ENCODE results near the gene RPTOR.
"Not testable (repeated sequence)": the region's sequence is repeated elsewhere in the genome, so short reads cannot be mapped to it uniquely, and the experiment has no call there.

RPTOR gene

DNA sequence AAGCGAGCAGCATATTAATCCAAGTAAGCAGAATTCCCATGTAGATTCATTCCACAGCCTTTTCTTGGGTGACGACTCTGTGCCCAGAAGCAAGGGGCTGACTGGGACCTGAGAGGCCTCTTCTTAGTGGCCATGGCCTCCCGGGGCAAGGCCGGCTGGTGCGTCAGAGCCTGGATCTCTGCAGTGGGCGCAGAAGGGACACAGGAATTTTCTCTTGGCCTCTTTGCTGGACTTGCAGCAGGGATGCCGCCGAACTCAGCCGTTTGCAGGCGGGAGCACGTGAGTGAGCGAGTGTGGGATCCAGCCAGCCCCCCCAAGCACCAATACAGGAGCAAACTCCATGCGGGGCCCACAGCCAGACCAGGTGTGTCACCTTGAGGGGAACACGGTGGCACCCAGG, 151.8 kb downstream of the RPTOR start:
- DNase-seq (ENCODE audit: low read depth): no peak

DNA sequence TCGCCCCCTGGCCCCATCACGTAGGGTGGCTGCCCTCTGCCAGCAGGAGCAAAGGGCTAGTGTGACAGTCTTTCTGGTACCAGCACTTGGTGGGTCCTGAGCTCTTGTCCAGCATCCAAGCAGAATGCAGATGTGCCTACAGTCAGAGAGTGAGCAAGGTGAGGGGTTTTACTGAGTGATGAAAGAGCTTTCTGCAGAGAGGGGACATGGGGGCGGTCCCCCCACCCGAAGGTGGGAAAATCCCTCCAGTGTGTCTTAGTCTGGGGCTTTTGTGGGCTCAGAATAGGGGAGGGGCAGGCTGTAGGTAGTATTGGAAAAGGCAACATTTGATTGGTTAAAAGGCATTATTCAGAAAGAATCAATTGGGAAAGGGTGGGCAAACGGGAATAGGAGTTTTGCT, 152.3 kb downstream of the RPTOR start:
- no peak for DNase-seq (ENCODE audit: low read depth)

DNA sequence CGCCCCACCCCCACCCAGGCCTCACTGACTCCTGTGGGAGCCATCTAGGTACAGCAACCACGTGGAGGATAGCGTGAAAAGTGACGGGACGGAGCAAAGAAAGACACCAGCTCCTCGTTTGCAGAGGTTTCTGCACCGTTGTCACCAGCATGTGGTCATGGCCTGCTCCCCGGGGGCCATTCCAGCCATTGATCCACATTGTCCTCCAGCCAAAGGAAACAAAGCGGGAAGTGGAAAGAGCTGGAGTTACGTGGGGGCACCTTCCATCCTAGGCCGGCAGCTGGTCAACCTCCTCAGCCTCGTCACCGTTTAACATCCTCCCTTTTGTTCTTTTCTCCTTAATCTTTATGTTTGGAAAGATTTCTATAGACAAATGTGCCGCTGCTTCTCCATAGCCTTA, 153.7 kb downstream of the RPTOR start:
- DNase-seq (ENCODE audit: low read depth): no peak

GRCh38 chr17:80699205-80699604, 154.6 kb downstream of the RPTOR start:
- DNase-seq (ENCODE audit: low read depth): not testable (repeated sequence)

DNA sequence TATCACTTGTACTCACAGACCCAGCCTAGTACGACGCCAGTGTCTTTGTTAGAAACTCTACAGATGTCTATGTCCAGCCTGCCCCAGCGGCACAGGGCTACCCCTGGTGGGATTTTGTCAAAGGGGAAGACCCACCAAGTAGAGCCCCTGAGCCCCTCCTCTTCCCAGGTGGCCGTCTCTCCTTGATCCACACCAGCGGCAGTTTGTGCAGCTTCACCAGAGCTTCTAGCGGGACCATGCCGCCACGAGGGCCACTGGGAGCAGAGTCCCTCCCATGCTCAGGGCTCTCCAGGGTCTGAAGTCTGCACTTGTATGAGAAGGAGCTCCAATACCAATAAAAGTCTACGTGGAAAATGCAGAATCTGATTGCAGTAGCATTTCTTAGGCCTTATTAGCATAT, 157.1 kb downstream of the RPTOR start:
- no peak for DNase-seq (ENCODE audit: low read depth)

- no peak for DNase-seq (ENCODE audit: low read depth)
Observed at GRCh38 chr17:80702315-80703141, 157.9 kb downstream of the RPTOR start.

DNA sequence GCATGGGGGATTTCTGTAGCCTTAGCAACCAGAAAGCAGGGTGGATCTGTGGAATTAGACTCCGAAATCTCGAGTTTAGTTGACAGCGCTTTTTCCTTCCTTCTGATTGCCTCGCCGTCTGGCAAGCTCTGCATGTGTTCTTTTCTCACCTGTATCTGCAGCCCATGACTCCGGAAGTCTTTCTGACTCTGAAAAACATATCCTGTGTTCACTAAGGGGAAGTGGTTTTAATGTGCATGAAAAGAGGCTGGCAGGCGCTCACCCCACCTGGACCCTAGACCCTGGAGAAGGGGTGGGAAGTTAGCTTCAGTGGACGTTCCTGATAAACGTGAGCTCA, 158.5 kb downstream of the RPTOR start:
- no peak for DNase-seq (ENCODE audit: low read depth)

GRCh38 chr17:80704381-80704819, 159.8 kb downstream of the RPTOR start:
- no peak for DNase-seq (ENCODE audit: low read depth)

DNA sequence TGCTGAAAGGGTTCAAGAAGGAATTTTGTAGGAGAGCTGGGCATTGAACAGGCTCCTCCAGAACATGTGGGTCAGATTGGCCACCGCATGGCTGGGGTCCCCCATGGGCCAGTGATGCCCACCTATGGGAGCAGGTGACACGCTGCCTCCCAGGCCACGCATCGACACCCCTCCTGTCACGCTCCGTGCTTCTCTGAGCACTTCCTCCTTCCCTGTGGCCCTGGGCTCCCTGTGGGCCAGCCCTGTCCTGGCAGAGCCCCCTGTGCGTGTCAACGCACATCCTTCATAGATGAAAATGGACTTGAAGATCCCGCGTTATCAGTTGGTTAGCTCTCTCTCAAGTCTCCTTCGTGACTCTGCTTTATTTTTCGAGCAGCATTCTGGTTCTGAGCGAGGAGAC, 160.3 kb downstream of the RPTOR start:
- no peak for DNase-seq (ENCODE audit: low read depth)

- DNase-seq (ENCODE audit: low read depth): no peak
Observed at GRCh38 chr17:80705988-80706387, 161.3 kb downstream of the RPTOR start.

DNA sequence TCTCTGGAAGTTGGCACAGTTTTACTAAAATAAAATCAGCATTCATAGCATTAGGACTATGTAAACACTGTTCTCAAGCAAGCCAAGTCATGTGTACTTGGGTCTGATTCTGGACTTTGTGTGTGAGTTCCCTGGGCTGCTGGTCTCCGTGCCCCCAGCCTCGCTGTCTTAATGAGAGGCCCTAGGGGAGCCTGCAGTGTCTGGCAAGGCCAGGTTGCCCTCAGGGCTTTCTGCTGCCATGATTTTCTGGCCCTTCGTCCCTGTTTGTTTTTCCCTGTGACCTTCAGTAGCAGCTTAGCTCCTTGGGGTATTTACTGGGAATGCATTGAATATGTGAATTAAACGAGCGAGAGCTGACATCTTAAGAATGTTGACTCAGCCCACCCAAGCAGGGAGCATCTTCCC, 161.8 kb downstream of the RPTOR start:
- no peak for DNase-seq (ENCODE audit: low read depth)

DNA sequence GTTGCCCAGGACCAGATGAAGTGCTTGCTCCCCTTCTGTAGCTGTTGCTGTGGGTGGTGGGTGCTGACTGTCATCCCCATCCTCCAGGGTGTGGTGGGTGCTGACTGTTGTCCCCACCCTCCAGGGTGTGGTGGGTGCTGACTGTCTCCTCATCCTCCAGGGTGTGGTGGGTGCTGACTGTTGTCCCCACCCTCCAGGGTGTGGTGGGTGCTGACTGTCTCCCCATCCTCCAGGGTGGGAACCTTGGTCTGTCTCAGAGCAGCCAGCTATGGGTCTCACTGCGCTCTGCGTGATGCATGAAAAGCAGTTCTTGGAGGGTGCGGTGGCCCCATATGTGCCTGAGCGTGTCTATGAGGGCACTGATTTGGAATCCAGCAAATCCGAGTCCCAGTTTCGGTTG, 163.8 kb downstream of the RPTOR start:
- no peak for DNase-seq (ENCODE audit: low read depth)

GRCh38 chr17:80709090-80709695, 164.6 kb downstream of the RPTOR start:
- no peak for DNase-seq (ENCODE audit: low read depth)

DNA sequence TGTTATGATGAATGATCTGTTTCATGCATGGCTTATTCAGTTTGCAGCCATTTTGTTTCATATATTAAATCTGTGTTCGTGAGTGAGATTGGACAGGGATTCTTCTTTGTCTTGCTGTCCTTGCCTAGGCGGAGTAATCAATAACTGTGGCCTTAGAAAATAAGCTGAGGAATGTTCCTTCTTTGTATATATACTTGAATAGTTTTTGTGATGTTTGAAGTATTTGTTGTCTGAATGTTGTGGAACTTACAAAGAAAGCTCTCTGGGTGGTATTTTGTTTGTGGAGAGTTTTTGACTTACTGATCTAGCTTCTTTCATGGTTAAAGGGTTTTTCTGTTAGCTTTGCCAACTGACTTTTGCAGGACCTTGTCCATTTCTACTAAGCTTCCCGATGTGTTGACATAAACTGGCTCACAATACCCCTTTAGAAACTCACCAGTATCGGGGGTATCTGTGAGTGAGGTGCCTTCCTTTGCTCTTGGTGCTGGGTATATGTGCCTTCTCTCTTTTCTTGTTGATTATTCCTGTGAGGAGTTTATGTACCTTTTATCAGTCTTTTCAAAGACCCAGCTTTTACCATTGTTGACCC, 166.2 kb downstream of the RPTOR start:
- DNase-seq (ENCODE audit: low read depth): no peak

GRCh38 chr17:80712089-80712488, 167.5 kb downstream of the RPTOR start:
- DNase-seq (ENCODE audit: low read depth): no peak

- no peak for DNase-seq (ENCODE audit: low read depth)
Observed at GRCh38 chr17:80712606-80713005, 168.0 kb downstream of the RPTOR start.

DNA sequence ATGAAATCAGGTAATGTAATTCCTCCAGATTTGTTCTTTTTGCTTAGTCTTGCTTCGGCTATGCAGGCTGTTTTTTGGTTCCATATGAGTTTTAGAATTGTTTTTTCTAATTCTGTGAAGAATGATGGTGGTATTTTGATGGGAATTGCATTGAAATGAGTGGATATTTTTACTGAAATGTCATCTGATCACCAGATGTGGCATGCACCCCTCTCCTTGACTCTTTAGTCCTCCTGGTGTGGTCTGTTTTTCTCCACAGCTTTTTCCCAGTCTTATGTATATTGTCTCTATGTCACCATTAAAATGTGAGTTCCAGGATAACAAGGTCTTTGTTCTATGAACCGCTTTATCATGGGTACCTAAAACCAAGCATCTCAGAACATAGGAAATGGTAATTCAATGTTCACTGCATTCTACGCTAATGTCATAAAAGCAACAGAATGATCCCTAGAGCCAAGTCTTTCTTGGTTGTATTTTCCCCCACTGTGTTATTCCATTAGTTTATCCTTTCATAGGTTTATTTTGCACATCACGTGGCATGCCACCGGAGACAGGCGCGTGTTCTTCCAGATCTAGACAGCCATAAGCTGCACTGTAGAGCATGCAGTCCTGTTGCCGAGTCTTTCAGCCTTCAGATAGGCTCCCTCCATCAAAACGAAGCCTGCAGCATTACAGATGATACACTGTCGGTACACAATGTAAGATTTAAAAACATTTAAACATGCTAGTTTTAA, 172.5 kb downstream of the RPTOR start:
- DNase-seq (ENCODE audit: low read depth): no peak

- DNase-seq (ENCODE audit: low read depth): no peak
Observed at GRCh38 chr17:80717720-80718083, 173.1 kb downstream of the RPTOR start.

GRCh38 chr17:80718428-80718827, 173.8 kb downstream of the RPTOR start:
- no peak for DNase-seq (ENCODE audit: low read depth)

DNA sequence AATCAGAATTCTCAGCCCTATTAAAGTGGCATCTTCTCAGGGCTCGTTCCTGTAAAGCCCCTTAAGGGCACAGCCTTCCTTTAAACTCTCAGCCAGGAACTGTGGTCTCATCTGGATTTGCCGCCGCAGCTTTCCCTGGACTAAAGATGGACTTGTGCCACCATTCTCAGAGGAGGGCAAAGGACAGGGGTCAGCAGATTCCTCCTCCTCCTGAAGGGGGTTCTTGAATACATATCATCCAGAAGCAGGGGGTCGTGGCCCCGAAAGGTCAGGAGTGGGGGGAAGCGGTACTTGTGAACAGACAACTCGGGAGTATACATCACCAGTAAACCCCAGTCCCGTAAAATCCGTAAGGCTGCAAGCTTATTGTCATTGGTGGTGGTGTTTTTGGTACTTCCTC, 174.8 kb downstream of the RPTOR start:
- no peak for DNase-seq (ENCODE audit: low read depth)

DNA sequence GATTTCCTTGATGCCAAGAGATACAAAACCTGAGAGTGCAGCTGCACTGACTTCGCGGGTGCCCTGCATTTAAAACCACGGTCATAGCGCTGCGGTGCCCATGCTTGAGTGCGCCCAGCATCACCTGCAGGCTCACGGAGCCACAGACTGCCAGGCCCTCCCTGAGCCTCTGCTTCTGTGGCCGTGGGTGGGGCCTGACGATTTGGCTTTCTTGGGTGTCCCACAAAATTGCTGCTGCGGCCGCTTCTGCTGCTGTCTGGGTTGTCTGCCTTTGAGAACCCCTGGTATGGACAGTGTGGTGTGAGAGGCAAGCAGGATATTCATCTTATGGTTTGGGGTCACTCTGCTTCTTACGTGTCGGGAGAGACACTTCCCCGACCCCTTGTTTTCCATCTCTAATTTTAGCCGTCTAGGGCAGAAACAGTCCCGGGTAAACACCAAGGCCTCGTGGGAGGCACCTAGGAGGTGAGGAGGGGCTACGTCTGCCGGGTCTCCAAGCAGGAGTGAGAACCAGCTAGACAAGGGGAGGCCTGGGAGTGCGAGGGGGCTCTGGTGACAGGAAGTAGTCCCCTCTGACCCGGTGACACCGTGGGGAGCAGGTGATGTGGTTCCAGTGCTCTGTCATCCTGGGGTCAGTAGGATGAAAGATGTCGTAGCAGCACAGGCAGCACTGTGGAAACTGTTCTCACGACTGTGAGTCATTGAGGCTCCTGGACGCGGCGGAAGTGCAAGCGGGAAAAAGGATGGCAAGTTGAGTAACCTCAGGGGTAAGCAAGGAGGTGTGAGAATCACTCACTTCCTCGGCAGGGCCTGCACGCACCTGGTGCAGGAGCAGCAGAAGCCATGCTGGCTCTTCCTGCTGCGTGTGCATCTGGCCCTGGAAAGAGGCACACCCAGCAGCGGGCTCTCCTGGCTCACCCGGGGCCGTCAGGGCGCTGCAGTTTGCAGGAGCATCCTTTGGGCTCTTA, 176.3 kb downstream of the RPTOR start:
- DNase-seq (ENCODE audit: low read depth): no peak

GRCh38 chr17:80722661-80723060, 178.0 kb downstream of the RPTOR start:
- no peak for DNase-seq (ENCODE audit: low read depth)
